IPS-NIHi7 (cell line): ENCODE data around the gene WIPI1.
A peak's percentile ranks its signal among the peaks of the same experiment; 100 is the strongest.

Experiments
- DNase-seq: peaks from one replicate; pipeline ENCODE4 v3.0.0; 2012; ENCODE audit warnings: mixed read lengths; ENCODE audit errors: extremely low spot score

Gene WIPI1

GRCh38 chr17:68460715-68461114, 3.4 kb upstream of the WIPI1 start:
- no peak for DNase-seq

DNA sequence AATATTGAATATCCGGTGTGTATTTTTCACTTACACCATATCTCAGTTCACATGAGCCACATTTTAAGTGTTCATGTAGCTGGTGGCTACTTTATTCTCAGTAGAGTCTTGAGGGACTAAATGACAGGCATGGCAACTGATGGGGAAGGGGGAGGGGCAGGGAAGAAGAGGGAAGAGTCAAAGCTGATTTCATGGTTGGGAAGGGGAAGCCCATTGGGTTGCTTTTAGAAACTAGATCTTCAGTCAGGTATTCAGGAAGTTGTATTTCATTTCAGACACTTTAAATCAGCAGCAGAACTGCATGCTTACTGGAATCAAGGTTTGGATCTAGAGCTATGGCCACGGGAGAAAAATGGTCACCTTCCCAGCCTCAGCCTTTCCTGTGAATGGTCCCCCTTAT, 2.9 kb upstream of the WIPI1 start:
- DNase-seq = no peak

GRCh38 chr17:68459037-68459639, 1.8 kb upstream of the WIPI1 start:
- no peak for DNase-seq

- DNase-seq = no peak
Measured at GRCh38 chr17:68458260-68459036, 1.2 kb upstream of the WIPI1 start.

DNA sequence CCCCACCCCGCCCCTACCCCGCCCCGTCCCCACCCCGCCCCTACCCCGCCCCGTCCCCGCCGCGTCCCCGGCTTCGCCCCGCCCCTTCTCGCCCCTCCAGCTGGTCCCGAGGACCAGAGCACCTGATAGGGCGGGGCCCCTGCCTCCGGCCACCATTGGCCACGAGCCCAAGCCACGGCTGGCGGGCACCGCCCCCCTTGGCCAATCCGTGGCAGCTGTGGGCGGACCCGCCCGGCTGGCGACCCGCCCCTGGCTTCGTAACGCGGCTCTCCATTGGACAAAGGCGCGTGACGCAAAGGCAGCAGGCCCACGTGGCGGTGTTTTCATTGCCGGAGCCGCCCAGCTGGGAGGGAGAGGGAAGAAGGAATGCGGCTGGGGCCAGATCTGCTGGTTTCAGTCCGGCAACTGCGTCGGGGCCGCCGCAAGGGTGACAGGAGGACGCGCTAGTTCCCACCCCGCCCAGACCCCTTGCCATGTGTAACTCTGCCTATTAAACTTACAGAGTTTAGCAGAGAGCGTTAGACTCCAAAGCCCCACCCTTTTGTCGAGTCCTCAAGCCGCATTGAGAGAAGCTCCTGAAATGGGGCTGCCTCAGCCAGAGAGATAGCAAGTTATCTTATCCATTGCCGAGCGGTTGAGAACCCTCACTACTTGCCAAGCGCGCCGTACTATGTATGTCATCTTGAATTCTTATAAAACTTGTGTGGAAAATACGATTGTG, 403 bp upstream of the WIPI1 start:
- peak; percentile 97 for DNase-seq

DNA sequence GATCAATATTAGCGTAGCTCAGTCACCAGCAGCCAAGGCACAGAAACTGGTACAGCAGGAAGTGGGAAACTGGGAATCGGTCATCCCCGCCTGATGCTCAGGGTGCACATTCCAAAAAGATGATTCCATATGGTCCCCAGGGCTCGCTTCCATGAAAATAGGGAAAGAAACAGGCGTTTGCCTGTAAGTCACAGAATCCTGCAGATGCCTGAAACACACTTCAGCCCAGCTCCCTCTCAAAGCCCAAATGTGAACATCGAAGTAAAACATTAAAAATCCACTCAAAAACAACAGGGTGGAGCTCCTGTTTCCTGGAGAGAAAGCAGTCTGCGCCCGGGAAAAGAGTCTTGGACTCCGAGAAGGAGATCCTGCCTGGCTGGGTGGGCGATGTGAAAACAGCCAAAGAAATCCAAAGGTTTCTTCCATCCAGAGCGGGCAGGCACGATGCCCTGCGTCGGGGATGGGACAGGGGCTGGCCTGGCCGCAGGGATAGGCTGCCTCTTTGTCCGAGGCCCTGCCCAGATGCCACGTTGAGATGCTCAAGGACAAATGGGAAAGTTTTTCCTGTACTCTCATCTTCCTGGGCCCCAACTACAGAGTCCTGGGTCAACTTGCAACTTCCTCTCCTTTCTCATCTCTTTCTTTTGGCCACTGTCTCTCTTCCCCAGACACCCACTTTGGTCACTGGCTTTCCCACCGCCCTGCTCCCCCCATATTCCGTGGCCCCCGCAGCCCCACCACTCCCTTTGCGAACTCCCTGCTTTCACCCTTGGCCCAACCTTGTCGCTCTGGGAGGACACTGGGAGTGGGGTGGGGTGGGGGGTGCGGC, 743 bp downstream of the WIPI1 start:
- DNase-seq = peak; percentile 86

- no peak for DNase-seq
Measured at GRCh38 chr17:68455901-68456338, 1.4 kb downstream of the WIPI1 start.

- DNase-seq = no peak
Measured at GRCh38 chr17:68453991-68454665, 3.2 kb downstream of the WIPI1 start.

- no peak for DNase-seq
Measured at GRCh38 chr17:68452724-68453290, 4.5 kb downstream of the WIPI1 start.

- no peak for DNase-seq
Measured at GRCh38 chr17:68451670-68452354, 5.5 kb downstream of the WIPI1 start.

DNA sequence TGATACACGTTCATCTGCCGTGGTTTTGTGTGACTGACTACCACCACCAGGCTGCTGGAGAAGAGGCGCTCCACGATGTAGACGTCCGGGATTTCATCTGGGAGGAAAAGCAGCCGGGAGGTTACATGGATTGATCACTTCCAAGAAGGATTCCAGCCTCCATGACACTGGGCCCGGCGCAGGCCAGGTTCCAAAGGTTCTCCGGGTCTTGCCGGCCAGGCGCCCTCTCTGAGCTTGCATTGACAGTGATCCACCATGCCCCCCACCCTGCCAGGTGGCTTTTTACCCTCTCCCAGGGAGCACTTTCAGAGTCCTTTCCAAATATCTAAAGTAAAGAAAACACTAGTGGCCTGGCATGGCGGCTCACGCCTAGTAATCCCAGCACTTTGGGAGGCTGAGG, 6.5 kb downstream of the WIPI1 start:
- DNase-seq = no peak

DNA sequence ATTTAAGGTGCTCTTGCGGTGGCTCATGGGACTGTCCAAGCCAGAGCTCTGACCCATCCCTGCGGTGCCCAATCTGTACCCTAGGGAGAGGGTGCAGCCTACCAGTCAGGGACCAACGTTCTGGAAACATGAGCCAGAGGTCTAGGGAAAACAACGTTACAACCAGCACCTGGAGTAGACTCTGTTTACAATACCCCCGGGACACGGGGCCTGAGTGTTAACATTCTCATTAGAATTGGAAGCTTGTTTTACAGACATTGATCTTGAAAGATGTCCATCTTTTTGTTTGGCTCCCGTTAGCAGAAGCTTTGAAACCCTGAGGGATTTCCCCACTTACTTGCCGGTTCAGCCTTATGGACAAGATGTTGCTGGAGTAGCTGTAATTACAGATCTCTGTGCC, 6.9 kb downstream of the WIPI1 start:
- DNase-seq = no peak

- no peak for DNase-seq
Measured at GRCh38 chr17:68449021-68449739, 8.1 kb downstream of the WIPI1 start.

DNA sequence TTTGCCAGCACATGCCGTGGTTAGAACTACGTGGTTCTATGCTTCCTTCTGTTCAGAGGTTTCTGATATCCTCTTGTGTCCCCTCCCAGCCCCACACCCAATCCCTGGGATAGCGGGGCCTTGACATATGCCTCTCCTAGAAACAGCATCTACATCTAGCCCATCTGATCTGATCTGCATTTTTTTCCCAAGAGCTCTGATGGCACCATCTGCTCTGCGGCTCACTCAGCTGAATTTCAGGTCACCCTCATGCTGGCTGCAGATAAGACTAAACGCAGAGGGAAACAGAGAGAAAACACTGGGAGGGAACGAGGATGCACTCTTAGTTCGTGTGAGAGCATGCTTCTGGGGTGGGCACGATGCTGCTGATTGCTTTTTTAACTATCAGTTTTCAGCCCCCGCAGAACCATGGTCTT, 10.7 kb downstream of the WIPI1 start:
- DNase-seq = no peak

- DNase-seq = no peak
Measured at GRCh38 chr17:68445671-68446070, 11.6 kb downstream of the WIPI1 start.

- no peak for DNase-seq
Measured at GRCh38 chr17:68443972-68444464, 13.3 kb downstream of the WIPI1 start.

GRCh38 chr17:68441070-68441770, 16.1 kb downstream of the WIPI1 start:
- no peak for DNase-seq

- DNase-seq = no peak
Measured at GRCh38 chr17:68440526-68440925, 16.8 kb downstream of the WIPI1 start.
